NCI-H226 (cell line): ENCODE measurements around the gene ADAM12.
A peak's percentile ranks its signal among the peaks of the same experiment; 100 is the strongest.
"Not testable (repeated sequence)": the region's sequence is repeated elsewhere in the genome, so short reads cannot be mapped to it uniquely, and the experiment has no call there.

Experiments used
- DNase-seq: peaks from one replicate; pipeline ENCODE4 v3.0.0-alpha.2; 2015

The ADAM12 gene

DNA sequence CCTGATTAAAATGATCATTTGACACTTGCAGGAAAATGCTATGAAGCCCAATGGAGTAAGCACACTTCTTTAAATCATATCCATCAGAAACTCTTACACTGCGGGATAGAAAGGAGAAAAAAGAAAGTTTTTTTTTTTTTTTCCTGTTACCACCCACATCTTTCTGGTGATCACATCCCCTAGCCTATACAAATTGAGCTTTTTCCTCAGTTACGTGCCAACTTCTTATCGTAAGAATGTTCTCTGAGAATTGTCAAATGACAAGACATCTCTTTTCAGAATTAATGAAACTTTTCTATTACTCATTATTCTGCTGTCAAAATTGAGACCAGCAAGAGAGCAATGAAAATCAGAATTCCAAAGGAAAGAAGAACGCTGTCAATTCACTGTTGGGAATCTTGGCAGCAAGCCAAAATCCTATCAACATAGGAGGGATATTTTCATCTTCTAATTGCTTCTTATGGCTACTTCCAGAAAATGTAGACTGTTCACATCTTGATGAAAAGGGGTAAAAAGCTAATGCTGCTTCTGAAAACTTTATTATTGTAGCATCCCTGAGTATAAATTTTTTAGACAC is 179.5 kb downstream of the ADAM12 start:
- DNase-seq = peak; percentile 23

DNA sequence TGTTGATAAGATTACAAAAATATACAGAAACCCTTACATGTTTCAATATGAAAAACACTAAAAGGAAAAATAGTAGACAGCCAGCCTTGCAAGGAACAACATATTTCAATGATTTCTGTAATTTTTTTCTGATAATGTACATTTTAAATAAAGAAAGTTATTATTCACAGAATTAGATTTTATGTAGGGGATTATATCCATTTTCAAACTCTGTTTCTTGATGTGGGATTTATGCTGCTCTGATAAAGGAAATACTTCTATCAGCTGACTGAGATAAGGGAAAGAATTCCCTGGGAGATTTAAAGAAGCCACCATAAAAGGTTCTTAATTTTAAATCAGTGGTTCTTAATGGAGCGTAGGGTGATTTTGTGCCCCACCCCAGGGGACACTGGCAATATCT is 180.4 kb downstream of the ADAM12 start:
- DNase-seq = no peak

GRCh38 chr10:126207313-126207771 is 180.9 kb downstream of the ADAM12 start:
- no peak for DNase-seq

- no peak for DNase-seq
Measured at GRCh38 chr10:126205486-126206205, 182.6 kb downstream of the ADAM12 start.

- no peak for DNase-seq
Measured at GRCh38 chr10:126204320-126204719, 184.0 kb downstream of the ADAM12 start.

DNA sequence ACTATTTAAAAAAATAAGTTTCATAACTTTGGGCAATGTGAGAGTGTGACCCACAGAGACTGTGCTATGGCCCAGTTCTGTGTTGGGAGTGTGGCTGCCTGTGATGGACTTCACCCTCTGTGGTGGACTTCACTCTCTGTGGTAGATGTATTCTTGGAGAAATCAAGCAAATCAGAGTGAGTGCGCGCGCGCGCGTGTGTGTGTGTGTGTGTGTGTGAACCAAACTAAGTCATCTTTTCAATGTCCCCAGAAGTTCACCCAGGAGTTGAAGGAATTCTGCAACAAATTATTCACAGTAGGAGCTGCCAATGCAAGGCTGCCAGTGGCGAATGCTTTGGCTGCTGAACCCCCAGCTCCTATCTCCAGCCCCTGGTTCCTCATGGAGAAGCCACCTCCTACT is 184.5 kb downstream of the ADAM12 start:
- DNase-seq = no peak

GRCh38 chr10:126201603-126202002 is 186.7 kb downstream of the ADAM12 start:
- no peak for DNase-seq

DNA sequence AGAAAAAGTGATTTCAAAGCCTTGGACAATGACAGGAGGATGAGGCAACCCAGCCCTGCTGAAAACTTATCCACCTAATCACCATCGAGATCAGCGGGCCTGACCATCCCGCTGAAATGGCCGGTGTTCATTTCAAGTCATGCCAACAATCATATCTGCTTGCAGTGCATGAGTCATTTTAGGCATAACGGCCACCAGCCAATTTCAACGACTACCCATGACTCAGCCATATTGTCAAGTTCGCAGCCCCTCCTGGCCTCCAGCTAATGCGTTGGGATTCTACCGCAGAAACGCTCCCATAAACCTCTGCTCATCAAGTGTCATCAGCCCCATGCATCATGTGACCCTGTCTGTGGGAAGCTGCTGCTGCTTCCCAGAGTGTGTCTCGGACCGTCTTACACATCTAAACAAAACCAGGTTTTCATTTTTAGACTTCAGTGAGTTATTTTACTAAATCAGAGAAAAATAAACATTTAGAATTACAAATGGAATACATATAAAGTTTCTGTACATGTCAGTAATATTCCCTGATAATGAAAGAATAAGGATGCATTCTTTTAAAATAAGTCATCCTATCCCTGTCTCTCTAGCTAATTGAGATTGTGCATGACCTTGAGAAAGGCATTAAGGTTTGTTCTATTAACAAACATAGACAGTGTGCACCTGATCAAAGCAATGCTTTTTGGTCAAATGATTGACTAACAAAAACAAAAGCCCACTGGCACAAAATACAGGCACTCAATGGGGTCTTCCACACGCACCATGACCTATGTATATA is 188.9 kb downstream of the ADAM12 start:
- DNase-seq = peak; percentile 84

DNA sequence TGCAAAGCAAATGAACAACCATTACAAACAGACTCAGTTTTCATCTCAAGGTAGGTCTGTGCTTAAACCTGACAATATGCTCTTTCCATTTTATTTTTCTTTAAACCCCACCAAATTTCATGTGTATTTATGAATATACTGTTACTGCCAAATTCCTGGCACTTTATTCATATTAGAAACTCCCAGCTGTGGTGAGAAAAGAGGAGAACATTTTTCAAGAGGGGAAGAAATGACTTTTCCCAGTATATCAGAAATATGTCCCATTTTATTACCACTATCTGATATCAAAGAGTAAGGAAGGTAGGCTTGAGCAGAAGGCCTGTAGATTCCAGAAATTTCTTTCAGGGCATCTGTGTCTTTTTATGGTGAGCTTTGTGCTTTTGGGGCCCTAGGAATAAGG is 189.6 kb downstream of the ADAM12 start:
- DNase-seq = no peak

DNA sequence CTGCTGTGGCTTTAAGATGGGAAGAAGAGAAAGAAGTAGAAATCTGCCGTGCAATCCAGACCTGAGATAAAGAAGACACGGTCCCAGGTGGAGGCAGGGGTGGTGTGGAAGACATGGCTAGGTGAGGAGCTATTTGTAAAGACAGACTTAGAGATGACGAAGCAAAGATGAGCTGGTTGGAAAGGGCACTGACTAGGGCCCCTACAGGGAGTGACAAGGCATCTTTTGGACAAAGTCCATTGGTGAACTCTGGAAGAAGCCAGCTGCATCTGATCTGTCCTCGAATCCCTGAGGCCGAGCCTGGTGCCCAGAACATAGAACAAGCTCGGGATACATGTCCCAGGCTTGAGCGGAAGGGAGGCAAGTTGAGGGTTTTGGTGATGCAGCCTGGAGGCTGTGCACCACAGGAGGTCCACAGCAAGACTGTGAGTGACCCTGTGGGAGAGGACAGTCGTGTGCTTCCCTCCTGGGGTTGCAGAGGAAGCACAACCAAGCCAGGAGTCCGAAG is 191.2 kb downstream of the ADAM12 start:
- DNase-seq = no peak

- DNase-seq = no peak
Measured at GRCh38 chr10:126196281-126196680, 192.0 kb downstream of the ADAM12 start.

- DNase-seq = no peak
Measured at GRCh38 chr10:126191192-126191591, 197.1 kb downstream of the ADAM12 start.

DNA sequence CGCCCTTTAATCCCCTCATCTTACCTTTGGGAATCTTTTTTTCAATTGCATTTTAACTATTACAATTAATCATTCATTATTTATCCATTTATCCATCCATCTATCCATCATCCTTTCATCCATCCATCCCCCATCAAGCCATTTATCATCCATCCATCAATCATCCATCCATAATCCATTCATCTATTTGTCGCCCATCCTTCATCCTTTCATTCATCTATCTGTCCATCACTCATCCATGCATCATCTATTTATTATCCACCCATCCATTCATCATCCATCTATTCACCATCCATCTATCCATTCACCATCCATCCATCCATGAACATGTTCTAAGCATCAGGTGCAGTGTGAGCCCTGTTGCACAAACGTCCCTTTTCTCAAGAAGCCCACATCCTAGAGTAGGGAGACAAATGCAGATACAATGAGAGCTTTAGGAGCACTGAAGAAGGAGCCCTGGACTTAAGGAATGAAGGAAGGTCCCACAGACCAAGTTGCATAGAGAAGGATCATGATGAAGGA is 199.5 kb downstream of the ADAM12 start:
- no peak for DNase-seq

DNA sequence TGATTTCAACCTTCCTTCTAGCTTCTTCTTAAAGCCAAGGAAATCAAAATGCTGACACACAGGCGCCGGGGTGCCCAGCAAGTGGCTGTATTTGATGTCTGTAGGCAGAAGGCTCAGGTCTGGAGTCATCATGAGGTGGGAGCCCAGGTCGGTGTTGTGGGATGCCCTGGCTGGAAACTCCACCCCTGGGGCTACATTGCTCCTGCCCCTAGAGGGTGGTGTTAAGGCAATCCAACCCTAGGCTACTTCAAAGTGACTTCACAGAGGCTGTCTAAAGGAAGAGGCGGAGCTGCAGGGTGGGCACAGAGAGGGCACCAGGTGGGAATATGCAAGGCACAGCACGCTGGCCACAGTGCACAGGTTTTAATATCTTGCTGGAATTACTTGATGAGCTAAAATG is 200.9 kb downstream of the ADAM12 start:
- DNase-seq = no peak

GRCh38 chr10:126186766-126187165 is 201.5 kb downstream of the ADAM12 start:
- DNase-seq = no peak

DNA sequence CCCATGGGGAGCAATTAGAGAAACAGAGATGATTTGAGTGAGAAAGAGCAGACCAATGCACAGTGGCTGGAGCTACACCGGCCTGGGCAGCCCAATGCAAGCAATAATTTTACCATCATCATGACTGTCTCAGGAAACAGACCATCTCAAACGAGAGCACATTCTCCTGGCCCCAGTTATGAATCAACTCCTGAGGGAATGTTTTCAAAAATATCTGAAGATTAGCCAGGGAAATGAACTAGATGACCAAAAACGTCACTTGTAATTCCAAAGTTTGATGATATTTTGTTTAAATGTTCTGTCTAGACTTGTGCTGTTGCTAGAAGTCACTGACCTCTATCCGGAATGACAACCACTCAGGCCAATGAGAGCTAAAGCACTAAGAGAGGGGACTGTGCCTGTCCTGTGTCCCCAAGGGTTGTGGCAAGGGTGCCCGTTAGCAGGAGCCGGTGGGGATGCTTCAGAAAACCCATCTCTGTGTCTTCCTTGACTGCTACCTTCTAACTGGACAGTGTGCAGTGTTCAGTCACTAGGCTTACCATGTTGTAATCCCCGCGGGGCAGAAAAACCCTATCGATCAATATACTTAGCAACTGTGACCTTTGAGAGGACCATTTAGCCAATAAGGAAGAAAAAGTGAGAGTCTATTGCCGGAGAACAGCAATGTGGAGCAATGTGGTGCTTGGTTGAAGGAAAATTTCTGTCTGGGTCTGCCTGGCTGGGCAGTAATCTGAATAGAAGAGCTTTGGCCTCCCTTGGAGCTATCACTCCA is 202.4 kb downstream of the ADAM12 start:
- DNase-seq = no peak

DNA sequence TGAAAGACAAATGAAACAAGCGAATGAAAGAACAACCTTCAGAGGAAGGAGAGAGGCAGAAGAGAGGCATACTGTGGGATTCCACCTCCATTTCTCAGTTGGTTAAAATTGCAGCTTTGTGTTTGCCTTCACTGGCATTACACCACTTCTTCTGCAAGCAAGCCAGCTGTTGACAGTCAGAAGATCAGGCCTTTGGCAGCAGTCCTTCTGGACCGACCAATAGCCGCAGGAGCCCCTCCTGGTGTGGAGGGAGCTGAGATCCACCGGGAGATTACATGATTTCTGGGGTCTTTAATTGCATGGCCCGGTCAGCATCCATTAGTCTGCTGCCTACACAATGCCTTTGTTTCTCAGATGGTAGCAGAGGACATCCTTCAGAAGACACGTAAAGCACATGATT is 206.7 kb downstream of the ADAM12 start:
- DNase-seq = no peak

DNA sequence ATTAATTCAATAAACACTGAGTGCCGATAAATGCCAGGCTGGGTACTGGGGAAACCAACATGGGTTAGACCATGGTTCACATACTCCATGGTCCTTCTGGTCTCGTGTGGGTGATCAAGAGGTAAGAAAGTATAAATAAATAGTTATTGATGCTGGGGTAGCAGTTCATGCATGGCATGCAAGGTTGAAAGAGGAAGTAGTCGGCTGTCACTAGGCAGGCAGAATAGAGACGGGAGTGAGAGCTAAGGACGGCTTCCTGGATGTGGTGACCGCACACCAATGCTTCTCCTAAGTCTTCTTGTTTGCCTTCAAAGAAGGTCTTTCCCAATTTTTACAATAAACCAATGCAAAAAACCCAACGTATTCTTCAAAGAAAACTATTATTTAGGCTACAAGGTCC is 208.6 kb downstream of the ADAM12 start:
- no peak for DNase-seq

DNA sequence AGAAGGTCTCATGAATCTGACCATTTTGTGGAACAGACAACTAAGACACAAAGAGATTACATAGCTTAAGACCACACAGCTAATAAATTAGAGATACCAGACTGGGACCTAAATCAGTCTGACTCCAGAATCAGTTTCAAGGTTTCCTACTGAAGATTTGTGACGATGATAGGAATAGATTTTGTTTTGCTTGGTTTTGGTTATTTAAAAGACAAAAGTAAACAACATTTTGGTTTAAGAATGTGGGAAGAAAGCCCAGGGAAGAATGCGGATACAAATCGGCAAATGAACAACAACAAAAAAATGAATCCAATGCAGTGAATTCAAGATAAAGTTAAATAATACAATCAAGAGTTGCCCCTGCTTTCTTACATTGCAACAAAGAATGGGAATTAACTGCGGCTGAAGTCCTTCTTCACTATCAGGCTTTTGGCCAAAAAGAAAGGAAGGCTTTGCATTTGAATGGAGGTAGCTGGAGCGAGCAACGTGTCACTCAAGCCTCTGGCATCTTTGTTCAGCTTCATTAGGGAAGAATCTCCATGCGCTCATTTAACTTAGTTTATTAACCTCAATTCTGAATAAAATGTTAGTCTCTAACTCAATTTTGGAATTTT is 210.8 kb downstream of the ADAM12 start:
- no peak for DNase-seq

DNA sequence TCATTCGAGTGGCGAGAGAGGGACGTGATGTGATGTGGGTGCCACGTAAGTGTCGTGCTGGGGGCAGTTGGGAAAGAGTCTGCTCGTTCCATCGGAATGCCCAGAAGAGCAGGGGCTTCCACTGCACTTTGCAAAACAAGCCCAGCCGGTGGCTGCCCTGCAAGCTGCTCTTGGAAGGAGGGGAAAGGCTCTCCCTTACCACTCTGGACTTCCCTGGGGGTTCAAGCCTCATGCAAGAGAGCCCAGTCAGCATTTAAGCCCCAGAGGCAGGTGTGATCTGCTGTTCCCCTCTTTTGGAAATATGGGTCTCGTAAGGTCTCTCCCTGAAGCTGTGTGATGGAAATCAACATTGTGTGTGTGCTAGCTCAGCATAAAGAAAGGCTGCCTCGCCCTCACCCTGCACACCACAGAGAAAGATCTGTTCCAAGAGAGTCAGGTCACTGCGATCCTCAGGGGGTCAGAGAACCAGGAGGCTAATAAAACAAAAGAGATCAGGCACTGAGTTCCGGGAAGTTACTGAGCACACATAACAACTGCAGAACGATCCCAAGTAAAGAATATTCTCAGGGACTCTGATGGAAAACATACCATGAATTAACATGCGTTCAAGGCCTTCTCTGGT is 212.5 kb downstream of the ADAM12 start:
- DNase-seq = no peak

DNA sequence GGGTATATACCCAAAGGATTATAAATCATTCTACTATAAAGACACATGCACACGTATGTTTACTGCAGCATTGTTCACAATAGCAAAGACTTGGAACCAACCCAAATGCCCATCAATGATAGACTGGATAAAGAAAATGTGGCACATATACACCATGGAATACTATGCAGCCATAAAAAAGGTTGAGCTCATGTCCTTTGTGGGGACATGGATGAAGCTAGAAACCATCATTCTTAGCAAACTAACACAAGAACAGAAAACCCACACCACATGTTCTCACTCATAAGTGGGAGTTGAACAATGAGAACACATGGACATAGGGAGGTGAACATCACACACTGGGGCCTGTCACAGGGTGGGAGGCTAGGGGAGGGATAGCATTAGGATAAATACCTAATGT is 215.5 kb downstream of the ADAM12 start:
- DNase-seq = not testable (repeated sequence)

- DNase-seq = no peak
Measured at GRCh38 chr10:126171555-126171954, 216.7 kb downstream of the ADAM12 start.
